Left ventricle myocardium inferior (tissue), 1 donor: ENCODE data around the gene PKP4. TPM values are rescaled to one million over a fixed set of nuclear protein-coding genes. Genes with fewer than 3 reads are reported as not detected.

Source experiments
- DNase-seq: peaks from one replicate; pipeline ENCODE4 v3.0.0-alpha.2; 2020
- H3K27ac ChIP-seq: fragments of 200-600 bp; replicated peaks from 2 replicates; pipeline ENCODE4 v1.8.0; 2021
- H3K27me3 ChIP-seq: fragments of 200-600 bp; 2 replicates; pipeline ENCODE4 v1.8.0; 2021; ENCODE audit warnings: low read depth
- H3K36me3 ChIP-seq: fragments of 200-600 bp; 2 replicates; pipeline ENCODE4 v1.8.0; 2021
- H3K4me1 ChIP-seq: fragments of 200-600 bp; 2 replicates; pipeline ENCODE4 v1.8.0; 2021
- H3K4me3 ChIP-seq: fragments of 200-600 bp; 2 replicates; pipeline ENCODE4 v1.8.0; 2021; ENCODE audit warnings: mild to moderate bottlenecking, moderate library complexity
- H3K9me3 ChIP-seq: fragments of 200-600 bp; replicated peaks from 2 replicates; pipeline ENCODE4 v1.8.0; 2021
- intact Hi-C: fragments of 100-400 bp; cut with micrococcal nuclease; formaldehyde crosslinking; loops from one replicate; pipeline ENCODE4 v1.11.0; 2022
- long read RNA-seq: library from polyadenylated mRNA; unstranded; transcript quantifications from one replicate; pipeline ENCODE4 v2.0.0, GENCODE V29; 2021
- total RNA-seq: library from RNA; stranded (reverse); fragmentation: NEBNext Ultra II Directional; extraction: Animal tissue kit (Norgen Biotek cat#: 25700); gene quantifications from one replicate; pipeline ENCODE4 v1.2.1, GENCODE V29; 2021
- TF ChIP-seq, protein P1 (sequence below): fragments of 200-600 bp; IDR thresholded peaks from 2 replicates; pipeline ENCODE4 v1.8.0; 2021; ENCODE audit warnings: antibody characterized with exemption, mild to moderate bottlenecking, borderline replicate concordance
- donor health status: DM: no; HTN: yes; CAD: no; lungs with severe emphysema.

Gene PKP4, protein sequence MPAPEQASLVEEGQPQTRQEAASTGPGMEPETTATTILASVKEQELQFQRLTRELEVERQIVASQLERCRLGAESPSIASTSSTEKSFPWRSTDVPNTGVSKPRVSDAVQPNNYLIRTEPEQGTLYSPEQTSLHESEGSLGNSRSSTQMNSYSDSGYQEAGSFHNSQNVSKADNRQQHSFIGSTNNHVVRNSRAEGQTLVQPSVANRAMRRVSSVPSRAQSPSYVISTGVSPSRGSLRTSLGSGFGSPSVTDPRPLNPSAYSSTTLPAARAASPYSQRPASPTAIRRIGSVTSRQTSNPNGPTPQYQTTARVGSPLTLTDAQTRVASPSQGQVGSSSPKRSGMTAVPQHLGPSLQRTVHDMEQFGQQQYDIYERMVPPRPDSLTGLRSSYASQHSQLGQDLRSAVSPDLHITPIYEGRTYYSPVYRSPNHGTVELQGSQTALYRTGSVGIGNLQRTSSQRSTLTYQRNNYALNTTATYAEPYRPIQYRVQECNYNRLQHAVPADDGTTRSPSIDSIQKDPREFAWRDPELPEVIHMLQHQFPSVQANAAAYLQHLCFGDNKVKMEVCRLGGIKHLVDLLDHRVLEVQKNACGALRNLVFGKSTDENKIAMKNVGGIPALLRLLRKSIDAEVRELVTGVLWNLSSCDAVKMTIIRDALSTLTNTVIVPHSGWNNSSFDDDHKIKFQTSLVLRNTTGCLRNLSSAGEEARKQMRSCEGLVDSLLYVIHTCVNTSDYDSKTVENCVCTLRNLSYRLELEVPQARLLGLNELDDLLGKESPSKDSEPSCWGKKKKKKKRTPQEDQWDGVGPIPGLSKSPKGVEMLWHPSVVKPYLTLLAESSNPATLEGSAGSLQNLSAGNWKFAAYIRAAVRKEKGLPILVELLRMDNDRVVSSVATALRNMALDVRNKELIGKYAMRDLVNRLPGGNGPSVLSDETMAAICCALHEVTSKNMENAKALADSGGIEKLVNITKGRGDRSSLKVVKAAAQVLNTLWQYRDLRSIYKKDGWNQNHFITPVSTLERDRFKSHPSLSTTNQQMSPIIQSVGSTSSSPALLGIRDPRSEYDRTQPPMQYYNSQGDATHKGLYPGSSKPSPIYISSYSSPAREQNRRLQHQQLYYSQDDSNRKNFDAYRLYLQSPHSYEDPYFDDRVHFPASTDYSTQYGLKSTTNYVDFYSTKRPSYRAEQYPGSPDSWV
- total RNA-seq = 47.6 TPM
- long read RNA-seq, full-length matches to known transcripts = 2 of 44 reads
- long read RNA-seq, partial matches to known transcripts = 31 of 44 reads
- long read RNA-seq, other reads (novel, unspliced or antisense) = 11 of 44 reads

DNA sequence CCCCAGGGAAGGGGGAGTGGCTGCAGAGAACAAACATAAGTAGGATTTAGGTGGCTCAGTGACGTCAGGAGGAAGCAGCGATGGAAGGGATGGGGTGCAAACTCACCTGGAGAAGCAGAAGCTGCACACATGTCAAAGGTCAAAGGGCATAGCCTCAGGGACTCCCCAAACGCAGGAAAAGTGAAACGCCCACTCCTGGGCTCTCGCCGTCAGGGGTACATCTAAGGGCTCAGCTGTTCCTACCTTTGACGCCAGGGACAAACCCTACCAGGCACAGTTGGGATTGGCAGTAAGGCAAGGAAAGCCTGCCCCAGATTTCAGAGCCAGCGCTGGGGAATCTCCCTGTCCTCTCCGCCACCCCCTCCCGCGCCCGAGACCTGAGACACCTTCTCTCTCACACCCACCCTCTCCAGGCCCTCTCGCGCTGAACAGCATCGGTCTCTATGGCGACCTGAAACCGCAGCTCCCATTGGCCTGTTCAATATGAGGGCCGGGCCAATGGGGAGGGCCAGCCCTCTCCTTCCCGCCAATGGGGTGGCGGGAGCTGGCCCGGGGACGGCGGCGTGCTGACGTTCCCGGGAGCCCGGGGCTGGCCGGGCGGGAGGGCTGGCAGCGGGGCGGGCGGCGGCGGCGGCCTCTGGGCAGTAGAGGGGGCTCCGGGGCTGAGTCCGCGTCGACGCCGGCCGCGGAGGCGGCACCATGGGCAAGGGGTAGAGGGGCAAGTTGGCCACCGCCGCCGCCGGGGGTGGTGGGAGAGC lies at the start of gene PKP4, which contains the start of gene CCDC148:
TSS of gene PKP4 (plus strand) at position 644 of the 758 bp plus-strand sequence. CDS start 76,233 bp downstream, outside the sequence.
TSS of gene CCDC148 (minus strand) at position 445 of the 758 bp plus-strand sequence. CDS start at position 131, 314 bp downstream.
- H3K27me3 ChIP-seq = no peaks in the 10 kb centered on the region
- no peaks in the 10 kb centered on the region for H3K36me3 ChIP-seq
- H3K9me3 ChIP-seq = no peaks in the 10 kb centered on the region
- DNase-seq = peak; percentile 89
- intact Hi-C loops = no loop called here
- peak within 1 kb of the TSS; percentile 98 for H3K4me3 ChIP-seq
- peak within 1 kb of the TSS; percentile 98 for H3K27ac ChIP-seq
- TF ChIP-seq, protein P1, sequence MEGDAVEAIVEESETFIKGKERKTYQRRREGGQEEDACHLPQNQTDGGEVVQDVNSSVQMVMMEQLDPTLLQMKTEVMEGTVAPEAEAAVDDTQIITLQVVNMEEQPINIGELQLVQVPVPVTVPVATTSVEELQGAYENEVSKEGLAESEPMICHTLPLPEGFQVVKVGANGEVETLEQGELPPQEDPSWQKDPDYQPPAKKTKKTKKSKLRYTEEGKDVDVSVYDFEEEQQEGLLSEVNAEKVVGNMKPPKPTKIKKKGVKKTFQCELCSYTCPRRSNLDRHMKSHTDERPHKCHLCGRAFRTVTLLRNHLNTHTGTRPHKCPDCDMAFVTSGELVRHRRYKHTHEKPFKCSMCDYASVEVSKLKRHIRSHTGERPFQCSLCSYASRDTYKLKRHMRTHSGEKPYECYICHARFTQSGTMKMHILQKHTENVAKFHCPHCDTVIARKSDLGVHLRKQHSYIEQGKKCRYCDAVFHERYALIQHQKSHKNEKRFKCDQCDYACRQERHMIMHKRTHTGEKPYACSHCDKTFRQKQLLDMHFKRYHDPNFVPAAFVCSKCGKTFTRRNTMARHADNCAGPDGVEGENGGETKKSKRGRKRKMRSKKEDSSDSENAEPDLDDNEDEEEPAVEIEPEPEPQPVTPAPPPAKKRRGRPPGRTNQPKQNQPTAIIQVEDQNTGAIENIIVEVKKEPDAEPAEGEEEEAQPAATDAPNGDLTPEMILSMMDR = peak; percentile 25
- H3K4me1 ChIP-seq = peaks cover 54% of the 10 kb centered on the region

DNA sequence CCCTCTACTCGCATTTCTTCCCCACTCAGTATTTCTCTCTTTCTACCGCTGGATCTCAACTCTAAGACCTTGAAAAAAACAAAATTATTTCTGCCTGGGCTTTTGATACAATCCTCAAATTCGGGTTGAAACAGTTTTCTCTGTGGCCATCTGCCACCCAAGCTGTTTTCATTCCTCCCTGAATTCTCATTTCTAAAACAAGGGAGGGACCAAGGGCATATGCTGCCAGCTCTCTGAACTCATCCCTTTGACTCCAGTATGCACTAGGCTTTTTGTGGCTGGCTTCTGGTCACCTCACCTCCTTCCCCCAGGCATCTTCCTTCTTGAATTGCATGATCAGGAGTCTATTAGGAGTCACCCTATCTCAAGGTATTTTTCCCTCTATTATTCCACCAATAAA lies 49.7 kb upstream of the PKP4 start:
- TF ChIP-seq, protein P1 = no peak
- peaks cover 9% of the 10 kb centered on the region for H3K4me1 ChIP-seq
- intact Hi-C loops = no loop called here
- no peak for DNase-seq
- no peaks in the 10 kb centered on the region for H3K36me3 ChIP-seq
- H3K27ac ChIP-seq = no peak overlapping the region
- H3K4me3 ChIP-seq = no peak overlapping the region
- no peaks in the 10 kb centered on the region for H3K27me3 ChIP-seq
- H3K9me3 ChIP-seq = peaks cover 25% of the 10 kb centered on the region

DNA sequence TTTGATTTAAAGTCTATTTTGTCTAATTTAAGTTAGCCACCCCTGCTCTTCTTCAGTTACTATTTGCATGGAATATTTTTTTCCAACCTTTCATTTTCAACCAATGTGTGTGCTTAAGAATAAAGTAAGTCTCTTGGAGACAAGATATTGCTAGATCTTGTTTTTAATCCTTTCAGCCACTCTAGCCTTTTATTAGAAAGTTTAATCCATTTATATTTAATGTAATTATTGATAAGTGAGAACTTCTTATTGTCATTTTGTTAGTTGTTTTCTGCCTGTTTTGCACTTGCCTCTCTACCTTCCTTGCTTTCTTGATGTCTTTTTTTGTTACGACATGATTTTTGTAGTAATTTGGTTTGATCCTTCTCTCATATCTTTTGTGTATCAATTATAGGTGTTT lies 46.6 kb upstream of the PKP4 start:
- intact Hi-C loops = no loop called here
- Histone ChIP-seq H3K4me1 (no peaks in the 10 kb centered on the region), H3K27me3 (no peaks in the 10 kb centered on the region)

DNA sequence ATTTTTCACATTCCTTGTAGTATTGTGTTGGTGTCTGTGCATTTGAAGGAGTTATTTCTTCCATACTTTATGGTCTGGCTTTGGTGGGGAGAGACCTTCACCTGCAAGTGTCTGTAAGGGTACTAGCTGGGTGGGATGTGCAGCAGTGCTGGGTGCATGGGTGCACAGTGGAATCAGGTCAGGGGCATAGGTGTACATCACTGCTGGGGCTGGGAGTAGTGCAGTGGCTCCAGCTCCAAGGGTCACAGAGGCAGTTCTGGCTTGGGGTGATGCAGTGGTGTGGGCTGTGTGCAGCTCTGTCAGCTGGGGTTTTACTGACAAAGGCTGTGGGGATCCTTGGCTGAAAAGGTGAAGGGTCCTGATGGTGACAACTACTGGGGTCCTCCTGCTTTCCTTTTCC lies 45.0 kb upstream of the PKP4 start:
- no peaks in the 10 kb centered on the region for H3K27me3 ChIP-seq
- intact Hi-C loops = no loop called here
- H3K36me3 ChIP-seq = no peaks in the 10 kb centered on the region
- no peak overlapping the region for H3K27ac ChIP-seq
- H3K4me1 ChIP-seq = no peaks in the 10 kb centered on the region
- H3K4me3 ChIP-seq = no peak overlapping the region
- no peak for DNase-seq
- TF ChIP-seq, protein P1 = no peak
- H3K9me3 ChIP-seq = peaks cover 44% of the 10 kb centered on the region

More for the DNA sequence above, 46.6 kb upstream of the PKP4 start:
- no peak overlapping the region for H3K27ac ChIP-seq
- TF ChIP-seq, protein P1 = no peak
- no peak for DNase-seq
- no peaks in the 10 kb centered on the region for H3K36me3 ChIP-seq
- H3K9me3 ChIP-seq = peaks cover 29% of the 10 kb centered on the region
- no peak overlapping the region for H3K4me3 ChIP-seq
